Activated naive CD4-positive, alpha-beta T cell (primary cell): ENCODE data around the gene SEPTIN8.

Experiments used
- DNase-seq, 4 experiments: peaks; one replicate each; lab custom pipeline; 2025; lab: John Stamatoyannopoulos, UW

The SEPTIN8 gene

GRCh38 chr5:132780577-132780976, 3.5 kb upstream of the SEPTIN8 start:
- DNase-seq: no peak

- DNase-seq: no peak
Measured at GRCh38 chr5:132779961-132780360, 2.9 kb upstream of the SEPTIN8 start.

- DNase-seq: no peak
Measured at GRCh38 chr5:132778856-132779255, 1.8 kb upstream of the SEPTIN8 start.

- no peak for DNase-seq
Measured at GRCh38 chr5:132778129-132778528, 1.1 kb upstream of the SEPTIN8 start.

- DNase-seq: no peak
Measured at GRCh38 chr5:132776938-132777208, 166 bp downstream of the SEPTIN8 start.

GRCh38 chr5:132776131-132776937, 705 bp downstream of the SEPTIN8 start:
- DNase-seq: no peak

GRCh38 chr5:132775476-132775961, 1.5 kb downstream of the SEPTIN8 start:
- DNase-seq: no peak

- no peak for DNase-seq
Measured at GRCh38 chr5:132774896-132775295, 2.1 kb downstream of the SEPTIN8 start.

- DNase-seq: no peak
Measured at GRCh38 chr5:132774406-132774805, 2.6 kb downstream of the SEPTIN8 start.

GRCh38 chr5:132773601-132774355, 3.3 kb downstream of the SEPTIN8 start:
- DNase-seq: no peak

GRCh38 chr5:132773114-132773513, 3.9 kb downstream of the SEPTIN8 start:
- no peak for DNase-seq

- no peak for DNase-seq
Measured at GRCh38 chr5:132772291-132773070, 4.6 kb downstream of the SEPTIN8 start.

GRCh38 chr5:132771503-132771998, 5.5 kb downstream of the SEPTIN8 start:
- no peak for DNase-seq

- DNase-seq: no peak
Measured at GRCh38 chr5:132770476-132771159, 6.4 kb downstream of the SEPTIN8 start.

GRCh38 chr5:132768485-132768868, 8.6 kb downstream of the SEPTIN8 start:
- DNase-seq: no peak

GRCh38 chr5:132767150-132767549, 9.9 kb downstream of the SEPTIN8 start:
- DNase-seq: no peak

- no peak for DNase-seq
Measured at GRCh38 chr5:132766806-132767055, 10.3 kb downstream of the SEPTIN8 start.

GRCh38 chr5:132766020-132766805, 10.8 kb downstream of the SEPTIN8 start:
- no peak for DNase-seq

GRCh38 chr5:132765311-132766019, 11.6 kb downstream of the SEPTIN8 start:
- no peak for DNase-seq

GRCh38 chr5:132764671-132765238, 12.3 kb downstream of the SEPTIN8 start:
- no peak for DNase-seq
